ENCODE data around the gene PECR. TPM values are rescaled to one million over a fixed set of nuclear protein-coding genes. Genes with fewer than 3 reads are reported as not detected.

The PECR gene
- total and polyA plus RNA-seq, 4 donors = 10.6 to 25.9 (median 13.4) TPM

GRCh38 chr2:216066230-216066629 lies 15.4 kb downstream of the PECR start:
- Histone ChIP-seq H3K36me3 (ENCODE audit: control insufficient read depth in 4 of 4, insufficient read depth in 4 of 4, low read length in 4 of 4) (peaks cover 3 to 6% (median 5%) of the 10 kb centered on the region in 4 donors), H3K27ac (ENCODE audit: low read depth in 1 of 2, low read length in 1 of 2) (no peak overlapping the region), H3K4me1 (ENCODE audit: control insufficient read depth in 5 of 5, insufficient read depth in 5 of 5, low read length in 5 of 5) (no peaks in the 10 kb centered on the region), H3K27me3 (ENCODE audit: control insufficient read depth in 3 of 3, insufficient read depth in 3 of 3, low read length in 2 of 3) (no peaks in the 10 kb centered on the region), H3K9me3 (ENCODE audit: control insufficient read depth in 4 of 4, insufficient read depth in 3 of 4, low read length in 3 of 4) (no peaks in the 10 kb centered on the region), H3K9ac (ENCODE audit: insufficient read depth in 1 of 2, low read length in 2 of 2) (no peak overlapping the region), H3K4me3 (no peak overlapping the region)
- TF ChIP-seq CTCF (IDR thresholded peaks at IDR 0.05; ENCODE audit: control extremely low read depth, extremely low read depth) = no peak
- WGBS, 2 donors = 95% methylated on average over 5 of the region's 5 CpGs
- DNase-seq (no peak), ATAC-seq (ENCODE audit: insufficient read depth, low FRiP score) (no peak)

- ATAC-seq (ENCODE audit: insufficient read depth, low FRiP score) (no peak), DNase-seq (no peak)
- no peaks in the 10 kb centered on the region for H3K4me1 ChIP-seq (ENCODE audit: control insufficient read depth in 5 of 5, insufficient read depth in 5 of 5, low read length in 5 of 5)
- peaks cover 5 to 8% (median 6%) of the 10 kb centered on the region in 4 donors for H3K36me3 ChIP-seq (ENCODE audit: control insufficient read depth in 4 of 4, insufficient read depth in 4 of 4, low read length in 4 of 4)
- H3K27me3 ChIP-seq (ENCODE audit: control insufficient read depth in 3 of 3, insufficient read depth in 3 of 3, low read length in 2 of 3) = no peaks in the 10 kb centered on the region
- no peak overlapping the region for H3K4me3 ChIP-seq
- no peak overlapping the region for H3K27ac ChIP-seq (ENCODE audit: low read depth in 1 of 2, low read length in 1 of 2)
- no peak overlapping the region for H3K9ac ChIP-seq (ENCODE audit: insufficient read depth in 1 of 2, low read length in 2 of 2)
- H3K9me3 ChIP-seq (ENCODE audit: control insufficient read depth in 4 of 4, insufficient read depth in 3 of 4, low read length in 3 of 4) = no peaks in the 10 kb centered on the region
- WGBS, 2 donors = 86 to 94% methylated on average over 1 of the region's 1 CpG
- no peak for TF ChIP-seq CTCF (IDR thresholded peaks at IDR 0.05; ENCODE audit: control extremely low read depth, extremely low read depth)
Observed at GRCh38 chr2:216064665-216065064, 16.9 kb downstream of the PECR start.

- peaks cover 5 to 9% (median 7%) of the 10 kb centered on the region in 4 donors for H3K36me3 ChIP-seq (ENCODE audit: control insufficient read depth in 4 of 4, insufficient read depth in 4 of 4, low read length in 4 of 4)
- H3K4me1 ChIP-seq (ENCODE audit: control insufficient read depth in 5 of 5, insufficient read depth in 5 of 5, low read length in 5 of 5) = no peaks in the 10 kb centered on the region
- DNase-seq (no peak), ATAC-seq (ENCODE audit: insufficient read depth, low FRiP score) (no peak)
- no peaks in the 10 kb centered on the region for H3K9me3 ChIP-seq (ENCODE audit: control insufficient read depth in 4 of 4, insufficient read depth in 3 of 4, low read length in 3 of 4)
- 85 to 95% methylated on average over 2 of the region's 2 CpGs for WGBS, 2 donors
- no peak overlapping the region for H3K27ac ChIP-seq (ENCODE audit: low read depth in 1 of 2, low read length in 1 of 2)
- TF ChIP-seq CTCF (IDR thresholded peaks at IDR 0.05; ENCODE audit: control extremely low read depth, extremely low read depth) = no peak
- H3K27me3 ChIP-seq (ENCODE audit: control insufficient read depth in 3 of 3, insufficient read depth in 3 of 3, low read length in 2 of 3) = no peaks in the 10 kb centered on the region
- H3K9ac ChIP-seq (ENCODE audit: insufficient read depth in 1 of 2, low read length in 2 of 2) = no peak overlapping the region
- no peak overlapping the region for H3K4me3 ChIP-seq
Observed at GRCh38 chr2:216064014-216064630, 17.5 kb downstream of the PECR start.
